Activated B cell treated with CpG ODN at 0.5 μM for 24 hours (primary cell): ENCODE data around the gene RBM4. TPM values are rescaled to one million over a fixed set of nuclear protein-coding genes. Genes with fewer than 3 reads are reported as not detected.

Experiments
- ATAC-seq: fragments of 200-7000 bp; cut with Tn5 transposase; one replicate; pipeline ENCODE4 v1.10.0; 2021; ENCODE audit warnings: low read depth, mild to moderate bottlenecking, moderate library complexity
- CTCF ChIA-PET: fragments of 350-600 bp; sonication (Branson Sonifier 250); formaldehyde crosslinking; loops from one replicate; lab custom pipeline; 2021; ENCODE audit warnings: antibody characterized with exemption; lab: Charles Lee
- POLR2A ChIA-PET: fragments of 350-600 bp; sonication (Branson Sonifier 250); formaldehyde crosslinking; loops from one replicate; lab custom pipeline; 2021; ENCODE audit warnings: antibody characterized with exemption; lab: Charles Lee
- DNase-seq: peaks from one replicate; pipeline ENCODE4 v3.0.0; 2022
- H3K27ac Mint-ChIP-seq: one replicate; pipeline ENCODE4 v1.8.0; 2020; ENCODE audit warnings: mixed read lengths
- H3K27me3 Mint-ChIP-seq: one replicate; pipeline ENCODE4 v1.8.0; 2021; ENCODE audit warnings: mixed read lengths
- H3K36me3 Mint-ChIP-seq: one replicate; pipeline ENCODE4 v1.8.0; 2021; ENCODE audit warnings: low read depth, mixed read lengths
- H3K4me1 Mint-ChIP-seq: one replicate; pipeline ENCODE4 v1.8.0; 2021; ENCODE audit warnings: mixed read lengths
- H3K4me3 Mint-ChIP-seq: one replicate; pipeline ENCODE4 v1.8.0; 2020; ENCODE audit warnings: mild to moderate bottlenecking, mixed read lengths
- H3K9me3 Mint-ChIP-seq: one replicate; pipeline ENCODE4 v1.8.0; 2020; ENCODE audit warnings: mixed read lengths
- CTCF ChIP-seq: fragments of 200-600 bp; IDR thresholded peaks from one replicate; pipeline ENCODE4 v1.8.0; 2022; ENCODE audit warnings: antibody characterized with exemption, mild to moderate bottlenecking
- intact Hi-C: fragments of 100-400 bp; cut with micrococcal nuclease; formaldehyde crosslinking; loops from one replicate; pipeline ENCODE4 v1.15.1; 2024
- total RNA-seq: library from RNA; stranded (reverse); gene quantifications from 2 replicates; pipeline ENCODE4 v1.2.3, GENCODE V29; 2022

The RBM4 gene
- total RNA-seq, 1 donor from 2014 or later, result 197 TPM

GRCh38 chr11:66676282-66676919, 37.9 kb downstream of the RBM4 start:
- Mint-ChIP-seq H3K36me3 (peaks cover 20% of the 10 kb centered on the region), H3K4me3 (peak overlapping the region; percentile 97)

GRCh38 chr11:66676931-66677598, 38.6 kb downstream of the RBM4 start:
- intact Hi-C loops, result loop anchor here (1.0 to 5.0 kb wide), 5 partner anchors 16 to 364 kb away; partner anchors contain the start of gene RBM4
- Mint-ChIP-seq H3K9me3 (no peaks in the 10 kb centered on the region), H3K27ac (peak overlapping the region; percentile 98), H3K4me1 (peaks cover 38% of the 10 kb centered on the region), H3K27me3 (no peaks in the 10 kb centered on the region), H3K4me3 (peak overlapping the region; percentile 97), H3K36me3 (peaks cover 20% of the 10 kb centered on the region)
- DNase-seq (no peak), ATAC-seq (no peak)
- CTCF ChIA-PET, result interaction anchor here (0.6 to 6.1 kb wide), 17 partner anchors 11 to 365 kb away, joined by 3 to 186 read pairs (median 13); partner anchors contain the start of genes ACTN3, CCDC87, CCS and CTSF
- no peak for TF ChIP-seq CTCF
- POLR2A ChIA-PET, result interaction anchor here (0.6 to 3.3 kb wide), 31 partner anchors 14 to 818 kb away, joined by 3 to 100 read pairs (median 8); partner anchors contain the start of genes ACTN3, BBS1, CCDC87 and CCS

More at GRCh38 chr11:66676282-66676919, 37.9 kb downstream of the RBM4 start:
- H3K9me3 Mint-ChIP-seq, result no peaks in the 10 kb centered on the region
- ChIA-PET CTCF (interaction anchor here (2.3 to 6.1 kb wide), 5 partner anchors 37 to 267 kb away, joined by 18 to 186 read pairs (median 22); partner anchors contain the start of genes ACTN3, MRPL11, RBM4 and ZDHHC24), POLR2A (interaction anchor here (0.6 to 3.1 kb wide), 14 partner anchors 16 to 790 kb away, joined by 3 to 100 read pairs (median 20); partner anchors contain the start of genes ACTN3, CCDC87, CCS and CD248)
- intact Hi-C loops, result loop anchor here (2.0 to 5.0 kb wide), 3 partner anchors 16 to 364 kb away; no protein-coding TSS in a partner anchor
- H3K27ac Mint-ChIP-seq, result peak overlapping the region; percentile 98
- H3K27me3 Mint-ChIP-seq, result no peaks in the 10 kb centered on the region
- no peak for TF ChIP-seq CTCF
- peaks cover 38% of the 10 kb centered on the region for H3K4me1 Mint-ChIP-seq
- DNase-seq, result no peak
- no peak for ATAC-seq

GRCh38 chr11:66677599-66678375, 39.3 kb downstream of the RBM4 start, which contains the start of gene RBM4B:
RBM4B (minus strand) TSS chr11:66677887; CDS start chr11:66677079, 808 bp downstream.
- POLR2A ChIA-PET, result interaction anchor here (0.5 to 3.3 kb wide), 44 partner anchors 15 to 957 kb away, joined by 3 to 100 read pairs (median 5); partner anchors contain the start of genes ACTN3, BBS1, CCDC87 and CCS
- Mint-ChIP-seq H3K27ac (peak within 1 kb of the TSS; percentile 98), H3K4me1 (peaks cover 38% of the 10 kb centered on the region), H3K36me3 (peaks cover 20% of the 10 kb centered on the region), H3K4me3 (peak within 1 kb of the TSS; percentile 97), H3K27me3 (no peaks in the 10 kb centered on the region), H3K9me3 (no peaks in the 10 kb centered on the region)
- DNase-seq (peak; percentile 95), ATAC-seq (peak; percentile 91)
- CTCF ChIA-PET, result interaction anchor here (0.6 to 6.1 kb wide), 35 partner anchors 12 to 366 kb away, joined by 3 to 186 read pairs (median 5); partner anchors contain the start of genes ACTN3, CCDC87, CCS and CTSF
- intact Hi-C loops, result loop anchor here (1.0 to 5.0 kb wide), 14 partner anchors 17 to 365 kb away; partner anchors contain the start of genes BBS1, CCDC87, CCS and DPP3
- no peak for TF ChIP-seq CTCF

GRCh38 chr11:66680966-66681645, 42.6 kb downstream of the RBM4 start:
- ChIA-PET CTCF (interaction anchor here (1.3 to 6.1 kb wide), 3 partner anchors 12 to 263 kb away, joined by 3 to 186 read pairs (median 4); no protein-coding TSS in a partner anchor), POLR2A (no interaction called here)
- TF ChIP-seq CTCF, result no peak
- Mint-ChIP-seq H3K27ac (no peak overlapping the region), H3K4me1 (peaks cover 18% of the 10 kb centered on the region), H3K4me3 (no peak overlapping the region), H3K36me3 (peaks cover 8% of the 10 kb centered on the region), H3K27me3 (no peaks in the 10 kb centered on the region), H3K9me3 (no peaks in the 10 kb centered on the region)
- intact Hi-C loops, result no loop called here
- DNase-seq, result no peak
- ATAC-seq, result no peak
